Measurements from ENCODE around the gene PRKAG2. TPM values are rescaled to one million over a fixed set of nuclear protein-coding genes. Genes with fewer than 3 reads are reported as not detected.

The PRKAG2 gene
- total RNA-seq, 2 experiments from 2014 or later: 39.3 to 42.3 TPM

GRCh38 chr7:151857866-151858450, 19.0 kb downstream of the PRKAG2 start:
- H3K4me3 Mint-ChIP-seq: no peak overlapping the region
- no peaks in the 10 kb centered on the region for H3K9me3 ChIP-seq (ENCODE audit: control insufficient read depth in 1 of 2, insufficient read depth in 1 of 2, low read length in 2 of 2)
- DNase-seq (no peak), ATAC-seq (ENCODE audit: poor library complexity) (no peak)
- no peak overlapping the region for H3K27ac ChIP-seq (ENCODE audit: low read depth in 1 of 2, low read length in 2 of 2)
- no peaks in the 10 kb centered on the region for H3K27me3 ChIP-seq (ENCODE audit: control insufficient read depth in 1 of 2, insufficient read depth in 2 of 2, low read length in 2 of 2)
- no peak overlapping the region for H3K4me3 ChIP-seq (ENCODE audit: low read length)
- H3K36me3 Mint-ChIP-seq (ENCODE audit: low read depth): no peaks in the 10 kb centered on the region
- H3K9me3 Mint-ChIP-seq: no peaks in the 10 kb centered on the region
- no peak overlapping the region for H3K27ac Mint-ChIP-seq
- ChIA-PET POLR2A (no interaction called here), CTCF (no interaction called here)
- peaks cover 7% of the 10 kb centered on the region for H3K36me3 ChIP-seq (ENCODE audit: insufficient read depth, low read length)
- intact Hi-C loops (cut with DNase I, micrococcal nuclease): loop anchor here in 1 of 2 experiments (10.0 kb wide), 1 partner anchor 147 kb away; no protein-coding TSS in a partner anchor
- H3K27me3 Mint-ChIP-seq: no peaks in the 10 kb centered on the region
- H3K4me1 Mint-ChIP-seq (ENCODE audit: low read depth): peaks cover 42% of the 10 kb centered on the region
- H3K4me1 ChIP-seq (ENCODE audit: insufficient read depth, low read length): peaks cover 6% of the 10 kb centered on the region
- no peak for TF ChIP-seq CTCF (IDR thresholded peaks at IDR 0.05)

- Mint-ChIP-seq H3K27me3 (no peaks in the 10 kb centered on the region), H3K9me3 (no peaks in the 10 kb centered on the region), H3K4me1 (ENCODE audit: low read depth) (peaks cover 47% of the 10 kb centered on the region), H3K4me3 (no peak overlapping the region), H3K36me3 (ENCODE audit: low read depth) (no peaks in the 10 kb centered on the region), H3K27ac (no peak overlapping the region)
- Histone ChIP-seq H3K4me1 (ENCODE audit: insufficient read depth, low read length) (peaks cover 11% of the 10 kb centered on the region), H3K4me3 (ENCODE audit: low read length) (no peak overlapping the region), H3K27me3 (ENCODE audit: control insufficient read depth in 1 of 2, insufficient read depth in 2 of 2, low read length in 2 of 2) (no peaks in the 10 kb centered on the region), H3K27ac (ENCODE audit: low read depth in 1 of 2, low read length in 2 of 2) (no peak overlapping the region), H3K9me3 (ENCODE audit: control insufficient read depth in 1 of 2, insufficient read depth in 1 of 2, low read length in 2 of 2) (no peaks in the 10 kb centered on the region), H3K36me3 (ENCODE audit: insufficient read depth, low read length) (peaks cover 7% of the 10 kb centered on the region)
- intact Hi-C loops (cut with DNase I, micrococcal nuclease): loop anchor here in 1 of 2 experiments (10.0 kb wide), 1 partner anchor 147 kb away; no protein-coding TSS in a partner anchor
- DNase-seq (no peak), ATAC-seq (ENCODE audit: poor library complexity) (no peak)
- TF ChIP-seq CTCF (IDR thresholded peaks at IDR 0.05): no peak
- ChIA-PET POLR2A (no interaction called here), CTCF (no interaction called here)
Measured at GRCh38 chr7:151857412-151857811, 19.5 kb downstream of the PRKAG2 start.

GRCh38 chr7:151856516-151856915, 20.4 kb downstream of the PRKAG2 start:
- no peak overlapping the region for H3K27ac ChIP-seq (ENCODE audit: low read depth in 1 of 2, low read length in 2 of 2)
- ChIA-PET POLR2A (no interaction called here), CTCF (no interaction called here)
- Mint-ChIP-seq H3K36me3 (ENCODE audit: low read depth) (no peaks in the 10 kb centered on the region), H3K4me1 (ENCODE audit: low read depth) (peaks cover 51% of the 10 kb centered on the region), H3K9me3 (no peaks in the 10 kb centered on the region), H3K27me3 (no peaks in the 10 kb centered on the region), H3K27ac (no peak overlapping the region), H3K4me3 (no peak overlapping the region)
- no peaks in the 10 kb centered on the region for H3K9me3 ChIP-seq (ENCODE audit: control insufficient read depth in 1 of 2, insufficient read depth in 1 of 2, low read length in 2 of 2)
- DNase-seq (no peak), ATAC-seq (ENCODE audit: poor library complexity) (no peak)
- no peak for TF ChIP-seq CTCF (IDR thresholded peaks at IDR 0.05)
- intact Hi-C loops (cut with DNase I, micrococcal nuclease): loop anchor here in 1 of 2 experiments (10.0 kb wide), 1 partner anchor 148 kb away; no protein-coding TSS in a partner anchor
- no peak overlapping the region for H3K4me3 ChIP-seq (ENCODE audit: low read length)
- H3K4me1 ChIP-seq (ENCODE audit: insufficient read depth, low read length): peaks cover 14% of the 10 kb centered on the region
- H3K36me3 ChIP-seq (ENCODE audit: insufficient read depth, low read length): peaks cover 7% of the 10 kb centered on the region
- no peaks in the 10 kb centered on the region for H3K27me3 ChIP-seq (ENCODE audit: control insufficient read depth in 1 of 2, insufficient read depth in 2 of 2, low read length in 2 of 2)
